Measurements from ENCODE around the gene TMEM107.

DNA sequence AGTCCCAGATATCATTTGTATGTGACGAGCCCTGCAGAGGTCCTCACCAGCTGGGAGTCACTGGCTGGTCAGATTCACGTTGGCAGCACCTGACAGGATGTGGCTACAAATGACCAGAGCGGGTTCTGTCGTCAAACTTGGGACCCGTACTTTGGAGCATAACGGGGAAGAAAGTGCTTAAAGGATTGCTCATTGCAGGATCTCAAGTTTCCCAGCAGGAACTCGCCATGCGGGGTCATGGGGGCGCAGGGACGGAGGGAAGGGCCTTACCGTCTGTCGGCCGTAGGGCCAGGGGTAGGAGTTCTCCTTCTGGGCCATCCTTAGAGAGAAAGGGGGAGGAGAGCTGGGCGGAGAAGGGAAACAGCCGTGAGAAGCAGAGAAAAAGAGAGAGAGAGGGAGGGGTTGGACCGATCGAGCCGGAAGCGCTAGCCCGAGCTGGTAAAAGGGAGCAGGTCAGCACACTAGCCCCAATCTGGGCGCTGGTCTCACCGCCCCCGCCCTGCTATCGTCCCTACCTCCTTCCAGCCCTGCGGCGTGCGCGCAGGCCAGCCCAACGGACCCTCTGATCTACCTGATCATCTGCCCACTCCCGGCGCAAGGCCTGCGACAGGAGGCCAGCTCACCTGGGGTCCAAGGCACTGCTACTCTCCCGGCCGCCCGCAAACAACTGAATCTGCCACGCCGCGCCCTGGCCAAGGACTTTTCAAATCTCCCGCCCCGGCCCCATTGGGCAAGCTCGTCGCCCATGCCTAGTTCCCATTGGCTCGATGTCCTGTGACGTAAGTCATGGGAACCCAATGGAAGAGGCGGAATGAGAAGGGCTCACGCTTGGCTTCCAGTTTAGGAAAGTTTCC lies 34.0 kb upstream of the TMEM107 start, which contains the start of gene AURKB:
- TF ChIP-seq SUZ12 (IDR thresholded peaks at IDR 0.05; ENCODE audit: extremely low read depth, insufficient read depth, insufficient read length) = no peak
- TF ChIP-seq YY1 (IDR thresholded peaks at IDR 0.05; ENCODE audit: insufficient read depth, insufficient read length) = no peak
- TF ChIP-seq ZNF274 (IDR thresholded peaks at IDR 0.05; ENCODE audit: low read depth, low read length) = no peak

All from NT2/D1 (cell line).